Stimulated activated CD4-positive, alpha-beta T cell treated with anti-CD3 and anti-CD28 coated beads, Interleukin-2, amount 100 ng/mL, for 48 hours (primary cell): ENCODE results near the gene ZSCAN5A.
"Not testable (repeated sequence)": the region's sequence is repeated elsewhere in the genome, so short reads cannot be mapped to it uniquely, and the experiment has no call there.

Experiments used
- DNase-seq, 2 donors: peaks; one replicate each; pipeline ENCODE4 v3.0.0-alpha.2; 2020

ZSCAN5A gene

DNA sequence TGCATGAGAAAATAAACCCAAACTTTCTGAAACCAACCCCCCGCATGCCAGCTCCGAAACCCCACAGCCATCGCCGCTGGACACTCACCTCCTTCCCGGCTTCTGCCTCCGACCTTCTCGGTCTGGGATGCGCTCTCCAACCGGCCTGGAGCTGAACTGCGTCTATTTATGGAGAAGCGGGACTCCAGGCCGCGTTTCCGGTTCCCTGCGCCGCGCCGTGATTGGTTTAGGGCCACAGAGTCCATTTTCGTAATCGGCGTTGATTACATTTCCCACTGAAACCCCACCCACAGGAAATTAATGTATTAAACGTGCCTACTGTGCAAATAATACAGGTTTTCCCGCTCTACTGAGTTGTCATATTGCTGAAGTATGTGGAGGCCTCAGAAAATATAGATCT is 117.0 kb downstream of the ZSCAN5A start, which contains the start of gene ZSCAN5B:
Gene ZSCAN5B, minus strand, starts transcription at position 138 of the 400 bp plus-strand sequence. CDS start 4,731 bp downstream, outside the sequence.
- DNase-seq: not testable (repeated sequence)

DNA sequence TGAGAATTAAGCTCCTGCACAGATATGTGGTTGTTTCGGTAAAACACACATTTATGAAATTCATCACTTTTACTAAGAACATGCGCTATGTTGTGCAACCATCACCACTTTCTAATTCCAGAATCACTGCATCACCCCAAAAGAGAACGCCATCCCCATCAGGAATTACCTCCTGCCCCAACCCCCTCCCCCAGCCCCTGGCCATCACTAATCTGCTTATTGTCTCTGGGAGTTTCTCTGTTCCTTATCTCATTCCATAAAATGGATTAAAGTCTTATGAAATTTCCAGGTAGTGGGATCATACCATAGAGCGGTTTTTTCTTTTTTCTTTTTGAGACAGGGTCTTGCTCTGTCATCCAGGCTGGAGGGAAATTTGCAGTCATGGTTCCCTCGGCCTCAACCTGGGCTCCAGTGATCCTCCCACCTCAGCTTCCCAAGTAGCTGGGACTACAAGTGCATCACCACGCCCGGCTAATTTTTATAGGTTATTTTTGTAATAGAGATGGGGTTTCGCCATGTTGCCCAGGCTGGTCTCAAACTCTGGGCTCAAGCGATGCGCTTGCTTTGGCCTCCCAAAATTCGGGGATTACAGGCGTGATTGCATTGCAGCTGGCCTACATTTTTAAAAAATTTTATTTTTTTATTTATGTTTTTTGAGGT is 120.5 kb downstream of the ZSCAN5A start:
- DNase-seq: no peak

DNA sequence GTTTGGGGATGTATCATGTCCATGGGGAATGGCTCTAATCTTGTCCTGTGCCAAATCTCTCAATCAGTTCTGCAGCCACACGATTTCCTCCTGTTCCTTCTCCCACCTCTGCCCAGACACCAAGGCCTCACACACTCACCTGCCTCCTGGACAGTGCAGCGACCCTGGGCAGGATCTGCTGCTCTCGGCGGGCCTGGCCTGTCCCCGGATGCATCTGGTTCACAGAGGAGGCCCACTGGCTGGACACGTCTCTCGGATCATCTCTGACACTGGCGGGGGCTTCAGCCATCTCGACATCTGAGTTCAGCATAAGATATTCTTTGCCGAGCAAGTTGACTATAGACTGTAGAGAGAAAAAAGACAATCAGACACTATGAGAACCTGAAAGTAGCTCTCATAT is 122.9 kb downstream of the ZSCAN5A start:
- DNase-seq: no peak

DNA sequence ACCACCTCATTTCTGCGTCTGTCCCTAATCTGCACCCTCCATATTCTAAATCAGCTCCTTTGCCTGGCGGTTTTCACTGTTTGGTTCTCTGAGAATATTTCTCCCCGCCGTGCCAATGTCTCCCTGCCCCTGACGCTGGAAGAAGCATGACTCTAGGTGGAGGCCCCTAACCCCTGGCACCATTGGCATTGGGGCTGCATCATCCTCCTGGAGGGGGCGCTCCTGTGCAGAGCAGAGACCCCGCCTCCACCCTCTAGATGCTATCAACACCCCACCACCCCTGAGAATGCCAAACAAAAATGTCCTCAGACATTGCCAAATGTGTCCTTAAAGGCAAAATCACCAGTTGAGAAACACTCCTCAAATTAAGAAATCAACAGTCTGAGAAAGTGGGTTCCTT is 123.5 kb downstream of the ZSCAN5A start:
- no peak for DNase-seq

DNA sequence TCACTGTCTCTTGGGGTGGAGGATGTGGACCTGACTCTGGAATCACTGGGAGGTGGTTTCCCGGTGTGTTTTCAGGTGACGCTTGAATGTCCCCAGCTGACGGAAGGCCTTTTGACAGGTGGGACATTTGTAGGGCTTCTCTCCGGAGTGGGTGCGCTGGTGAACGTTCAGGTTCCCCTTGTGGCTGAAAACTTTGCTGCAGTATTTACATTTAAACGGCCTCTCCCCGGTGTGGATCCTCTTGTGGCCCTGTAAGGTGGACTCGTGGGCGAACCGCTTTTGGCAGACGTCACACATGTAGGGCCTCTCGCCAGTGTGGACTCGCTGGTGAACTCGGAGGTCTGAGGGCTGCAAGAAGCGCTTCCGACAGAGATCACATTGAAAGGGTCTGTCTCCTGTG is 124.9 kb downstream of the ZSCAN5A start:
- DNase-seq: no peak

DNA sequence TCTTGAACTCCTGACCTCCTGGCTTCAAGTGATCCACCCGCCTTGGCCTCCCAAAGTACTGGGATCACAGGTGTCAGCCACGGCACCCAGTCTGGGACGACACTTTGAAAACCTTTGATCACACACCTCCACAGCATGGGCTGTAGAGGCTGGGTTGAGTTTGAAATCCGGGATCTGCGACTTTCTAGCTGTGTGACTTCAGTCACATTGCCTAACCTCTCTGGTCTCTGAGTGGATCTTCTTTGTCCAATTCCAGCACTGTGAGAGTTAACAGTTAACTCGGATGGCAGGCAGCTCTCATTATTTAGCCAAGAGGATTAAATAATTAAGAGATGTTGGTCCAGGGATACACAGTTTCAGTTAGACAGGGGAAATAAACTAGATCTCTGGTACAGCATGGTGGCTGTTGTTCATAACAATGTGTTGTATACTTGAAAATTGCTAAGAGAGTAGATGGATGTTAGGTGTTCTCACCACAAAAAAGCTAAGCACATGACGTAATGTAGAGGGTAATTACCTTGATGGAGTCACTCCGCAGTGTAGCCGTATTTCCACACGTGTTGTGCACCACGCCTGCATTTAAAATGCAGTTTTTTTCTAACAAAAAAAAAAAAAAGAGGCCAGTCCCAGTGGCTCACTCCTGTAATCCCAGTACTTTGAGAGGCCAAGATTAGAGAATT is 136.9 kb downstream of the ZSCAN5A start:
- no peak for DNase-seq

DNA sequence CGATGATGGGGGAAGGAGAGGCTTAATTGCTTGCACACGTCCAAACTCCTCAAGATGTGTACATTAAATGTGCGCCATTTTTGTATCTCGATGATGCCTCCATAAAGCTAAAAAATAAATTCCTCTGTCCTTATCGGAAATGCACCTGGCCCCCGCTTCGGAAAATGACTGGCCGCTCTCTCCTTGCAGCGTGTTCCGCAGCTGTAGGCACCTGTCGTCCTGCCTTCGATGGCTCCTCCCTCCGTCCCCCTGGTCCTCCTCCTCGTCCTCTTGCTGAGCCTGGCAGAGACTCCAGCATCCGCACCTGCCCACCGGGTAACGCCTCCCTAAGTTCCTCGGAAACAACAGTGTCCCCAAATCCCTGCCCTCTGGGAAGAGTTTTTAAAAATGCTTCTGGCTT is 137.8 kb downstream of the ZSCAN5A start:
- no peak for DNase-seq

DNA sequence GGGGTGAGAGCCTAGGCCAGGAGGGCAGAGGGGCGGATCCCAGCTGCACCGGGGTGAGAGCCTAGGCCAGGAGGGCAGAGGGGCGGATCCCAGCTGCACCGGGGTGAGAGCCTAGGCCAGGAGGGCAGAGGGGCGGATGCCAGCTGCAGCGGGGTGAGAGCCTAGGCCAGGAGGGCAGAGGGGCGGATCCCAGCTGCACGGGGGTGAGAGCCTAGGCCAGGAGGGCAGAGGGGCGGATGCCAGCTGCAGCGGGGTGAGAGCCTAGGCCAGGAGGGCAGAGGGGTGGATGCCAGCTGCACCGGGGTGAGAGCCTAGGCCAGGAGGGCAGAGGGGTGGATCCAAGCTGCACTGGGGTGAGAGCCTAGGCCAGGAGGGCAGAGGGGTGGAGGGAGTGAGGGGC is 138.3 kb downstream of the ZSCAN5A start:
- DNase-seq: not testable (repeated sequence)

DNA sequence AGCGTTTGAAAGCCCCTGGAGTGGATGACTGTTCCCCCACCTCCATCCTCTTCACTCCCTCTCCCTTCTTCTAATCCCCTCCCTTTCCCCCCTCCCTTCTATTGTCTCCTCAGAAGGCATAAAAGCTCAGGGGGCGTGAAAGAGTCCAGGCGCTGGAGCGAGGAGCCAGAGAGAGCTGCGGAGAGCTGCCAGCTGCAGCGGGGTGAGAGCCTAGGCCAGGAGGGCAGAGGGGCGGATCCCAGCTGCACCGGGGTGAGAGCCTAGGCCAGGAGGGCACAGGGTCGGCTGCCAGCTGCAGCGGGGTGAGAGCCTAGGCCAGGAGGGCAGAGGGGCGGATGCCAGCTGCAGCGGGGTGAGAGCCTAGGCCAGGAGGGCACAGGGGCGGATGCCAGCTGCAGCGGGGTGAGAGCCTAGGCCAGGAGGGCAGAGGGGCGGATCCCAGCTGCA is 138.8 kb downstream of the ZSCAN5A start, which contains the start of gene GALP:
Gene GALP, plus strand, starts transcription at position 148 of the 447 bp plus-strand sequence. CDS start 1,101 bp downstream, outside the sequence.
- DNase-seq: not testable (repeated sequence)

DNA sequence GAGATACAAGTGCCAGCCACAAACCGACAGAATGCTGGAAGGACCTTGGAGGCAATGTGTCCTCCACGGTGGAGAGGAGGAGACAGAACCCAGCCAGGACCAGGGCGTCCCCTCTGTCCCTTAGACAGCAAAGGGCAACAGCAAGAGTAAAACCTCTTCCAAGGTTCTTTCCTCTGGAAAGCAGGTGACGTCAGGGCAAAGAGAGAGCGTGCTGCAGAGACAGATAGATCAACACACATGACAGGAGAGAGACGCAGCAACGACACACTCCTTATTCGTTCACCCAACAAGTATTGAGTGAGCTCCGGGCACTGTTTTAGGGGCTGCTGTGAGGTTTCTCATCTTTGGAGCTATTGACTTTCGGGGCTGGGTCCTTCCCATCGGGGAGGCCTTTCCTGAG is 140.1 kb downstream of the ZSCAN5A start:
- DNase-seq: no peak

DNA sequence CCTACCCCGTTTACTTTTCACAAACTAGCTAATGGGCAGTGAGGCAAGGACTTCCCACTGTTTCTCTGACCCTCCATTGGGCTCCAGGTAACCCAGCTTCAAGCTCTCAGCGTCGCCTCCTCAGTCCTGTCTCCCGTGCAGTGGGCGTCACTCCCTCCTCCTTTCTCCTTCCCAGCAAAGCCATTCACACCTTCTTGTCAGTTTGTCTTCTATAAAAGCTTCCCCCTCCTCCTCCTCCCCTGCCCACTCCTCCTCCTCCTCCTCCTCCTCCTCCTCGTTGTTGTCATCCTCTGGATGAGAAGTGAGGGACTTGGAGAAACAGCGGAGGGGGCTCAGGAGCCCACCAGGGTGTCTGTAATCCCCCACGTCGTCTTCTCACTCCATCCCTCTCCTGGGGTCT is 140.6 kb downstream of the ZSCAN5A start:
- DNase-seq: no peak
